Measurements from ENCODE around the gene BICDL2. TPM values are rescaled to one million over a fixed set of nuclear protein-coding genes. Genes with fewer than 3 reads are reported as not detected.
"Not testable (repeated sequence)": the region's sequence is repeated elsewhere in the genome, so short reads cannot be mapped to it uniquely, and the experiment has no call there.

Gene BICDL2
- total and polyA plus RNA-seq, 2 of the 4 experiments (the other 2 are of a cell fraction) = 0.17 to 0.18 TPM

- not testable (repeated sequence) for ATAC-seq (ENCODE audit: low read depth)
These were observed 39.2 kb upstream of the BICDL2 start for GRCh38 chr16:3075946-3076345.

More at GRCh38 chr16:3075946-3076345, 39.2 kb upstream of the BICDL2 start:
- H3K9me3 ChIP-seq (ENCODE audit: control insufficient read depth, insufficient read depth, low read length); H3K27ac ChIP-seq (ENCODE audit: insufficient read depth, low read length); H3K4me3 ChIP-seq (ENCODE audit: insufficient read depth, low read depth, low read length); H4K5ac ChIP-seq (ENCODE audit: low read depth, low read length); BruUV-seq (replicated peaks); H2AK9ac ChIP-seq (replicated peaks; ENCODE audit: low read depth, low read length, poor library complexity); CTCF ChIA-PET; H3K4me2 ChIP-seq (ENCODE audit: low read depth, low read length); DNase-seq; H3K14ac ChIP-seq (replicated peaks; ENCODE audit: low read depth, low read length); H2BK20ac ChIP-seq (ENCODE audit: low read depth, low read length); H2BK120ac ChIP-seq (ENCODE audit: low read depth, low read length); in situ Hi-C loops (cut with MboI; ENCODE audit: low sequenced_read_pairs); H4K8ac ChIP-seq (ENCODE audit: low read depth in 2 of 2, low read length in 2 of 2); H2BK5ac ChIP-seq (ENCODE audit: low read depth, low read length, poor library complexity, severe bottlenecking); H3K9ac ChIP-seq (ENCODE audit: low read depth, low read length); H3K79me1 ChIP-seq (ENCODE audit: low read depth in 1 of 2, low read length in 2 of 2); intact Hi-C loops (cut with micrococcal nuclease); H2AK5ac ChIP-seq (ENCODE audit: low read depth, low read length); H3K56ac ChIP-seq (ENCODE audit: extremely low read depth, insufficient read depth, low read length); H3K23ac ChIP-seq (ENCODE audit: low read depth, low read length); H3K9me1 ChIP-seq (ENCODE audit: insufficient read depth, low read length); H3K36me3 ChIP-seq (ENCODE audit: control insufficient read depth, insufficient read depth, low read length); H3K18ac ChIP-seq (ENCODE audit: low read depth, low read length); H3K4me1 ChIP-seq (ENCODE audit: control insufficient read depth, insufficient read depth, low read length); dilution Hi-C loops (cut with HindIII; ENCODE audit: low sequenced_read_pairs, unreplicated experiment); H2BK15ac ChIP-seq (ENCODE audit: low read depth, low read length); H4K20me1 ChIP-seq (ENCODE audit: insufficient read depth, low read length); H2AFZ ChIP-seq (replicated peaks; ENCODE audit: low read length, poor library complexity); H4K91ac ChIP-seq (ENCODE audit: insufficient read depth, low read depth, low read length); H3K4ac ChIP-seq (ENCODE audit: low read depth, low read length): not testable (repeated sequence)
- POLR2A ChIA-PET (ENCODE audit: unreplicated experiment) = interaction anchor here (0.6 kb wide), 1 partner anchor 87 kb away, joined by 3 read pairs; no protein-coding TSS in a partner anchor
- WGBS, 2 experiments (ENCODE audit: extremely low coverage in 2 of 2, insufficient read length in 1 of 2) = 83% methylated on average over 1 of the region's 6 CpGs; no CpG with 5 or more reads in 1 of the 2 experiments
- peaks cover 56% of the 10 kb centered on the region for H3K27me3 ChIP-seq (ENCODE audit: control insufficient read depth, insufficient read depth, low read length)

Data from IMR-90 (cell line).